Karpas-422 (cell line): ENCODE measurements around the gene ITK. TPM values are rescaled to one million over a fixed set of nuclear protein-coding genes. Genes with fewer than 3 reads are reported as not detected.

Experiments
- DNase-seq: peaks from one replicate; pipeline ENCODE4 v3.0.0-alpha.2; 2015
- H2AFZ ChIP-seq: fragments of 200-600 bp; sonication (generic); 2 replicates; pipeline ENCODE4 v1.6.1; 2014; ENCODE audit warnings: antibody characterized with exemption, low read length, mixed read lengths
- H3K27ac ChIP-seq: fragments of 200-600 bp; sonication (generic); 2 replicates; pipeline ENCODE4 v1.5.1; 2014; ENCODE audit warnings: mild to moderate bottlenecking, low read length, moderate library complexity
- H3K27me3 ChIP-seq: fragments of 200-600 bp; sonication (generic); 2 replicates; pipeline ENCODE4 v1.6.1; 2014; ENCODE audit warnings: low read length, mixed read lengths
- H3K36me3 ChIP-seq: fragments of 200-600 bp; sonication (generic); 2 replicates; pipeline ENCODE4 v1.6.1; 2014; ENCODE audit warnings: low read length, mixed read lengths; ENCODE audit not compliant: insufficient read depth
- H3K4me1 ChIP-seq: fragments of 200-600 bp; sonication (generic); 2 replicates; pipeline ENCODE4 v1.6.1; 2014; ENCODE audit warnings: mild to moderate bottlenecking, low read length, mixed read lengths
- H3K4me2 ChIP-seq: fragments of 200-600 bp; sonication (generic); 2 replicates; pipeline ENCODE4 v1.6.1; 2014; ENCODE audit warnings: low read length, low read depth, mild to moderate bottlenecking; ENCODE audit not compliant: poor library complexity, severe bottlenecking
- H3K4me3 ChIP-seq: fragments of 200-600 bp; sonication (generic); 2 replicates; pipeline ENCODE4 v1.5.1; 2014; ENCODE audit warnings: mild to moderate bottlenecking, antibody characterized with exemption, low read length, mixed read lengths
- H3K79me2 ChIP-seq: fragments of 200-600 bp; sonication (generic); 2 replicates; pipeline ENCODE4 v1.6.1; 2014; ENCODE audit warnings: mild to moderate bottlenecking, low read length, mixed read lengths
- H3K9ac ChIP-seq: fragments of 200-600 bp; sonication (generic); 2 replicates; pipeline ENCODE4 v1.6.0; 2014; ENCODE audit warnings: low read length
- H3K9me2 ChIP-seq: fragments of 200-600 bp; sonication (generic), shearing (Covaris generic); replicated peaks from 2 replicates; pipeline ENCODE4 v1.6.0; 2014; ENCODE audit warnings: mild to moderate bottlenecking, low read length, moderate library complexity; ENCODE audit not compliant: insufficient read depth
- H3K9me3 ChIP-seq: fragments of 300-700, 200-600 bp; sonication (generic); 2 replicates; pipeline ENCODE4 v1.6.1; 2014; ENCODE audit warnings: low read length, mixed read lengths
- H4K20me1 ChIP-seq: fragments of 200-600 bp; sonication (generic); 2 replicates; pipeline ENCODE4 v1.6.1; 2014; ENCODE audit warnings: mild to moderate bottlenecking, antibody characterized with exemption, low read length, low read depth; ENCODE audit not compliant: insufficient read depth
- total RNA-seq: library from RNA; depleted of rRNA; stranded (reverse); fragments of >200 nt; shearing (Covaris generic); gene quantifications from 2 replicates; pipeline ENCODE4 v1.2.3, GENCODE V29; 2014; ENCODE audit warnings: low replicate concordance

Gene ITK
- total RNA-seq, 1 experiment from 2014 or later, result 1.3 TPM

DNA sequence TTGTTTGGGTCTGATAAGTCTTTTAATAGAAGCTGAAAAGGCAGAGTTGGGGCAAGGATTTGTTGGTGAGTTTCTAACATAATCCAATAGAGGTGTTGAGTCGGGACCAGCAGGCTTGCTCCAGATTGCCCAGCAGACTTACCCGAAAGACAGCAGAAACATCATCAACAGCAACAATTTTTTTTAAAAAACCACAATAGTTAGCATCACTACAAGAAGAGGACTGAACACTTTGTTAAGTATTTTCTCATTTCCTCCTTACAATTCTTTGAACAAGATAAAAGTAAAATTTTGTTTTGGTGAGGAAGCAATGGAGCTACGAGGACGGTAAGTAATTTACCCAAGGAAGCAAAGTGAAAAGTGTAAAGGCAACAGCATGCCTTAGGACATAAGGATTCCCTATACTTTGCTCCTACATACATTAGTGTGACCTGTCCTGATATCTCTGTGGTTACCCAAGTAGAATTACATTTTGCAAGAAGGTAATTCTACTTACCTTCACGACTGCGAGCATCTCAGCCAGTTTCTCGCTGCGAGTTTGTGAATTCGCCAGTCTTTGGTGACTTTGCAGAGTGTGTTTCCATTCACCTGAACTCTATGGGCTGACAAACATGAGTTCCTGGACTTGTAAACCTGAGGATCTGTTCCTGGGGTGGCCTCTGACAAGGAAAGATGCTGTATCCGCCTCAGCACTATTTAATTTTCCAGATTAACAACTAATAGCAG is 13.2 kb downstream of the ITK start:
- Histone ChIP-seq H3K4me1 (peaks cover 4% of the 10 kb centered on the region; the same call in 1 of the 2 replicates), H3K27ac (no peak overlapping the region), H3K4me3 (no peak overlapping the region)

DNA sequence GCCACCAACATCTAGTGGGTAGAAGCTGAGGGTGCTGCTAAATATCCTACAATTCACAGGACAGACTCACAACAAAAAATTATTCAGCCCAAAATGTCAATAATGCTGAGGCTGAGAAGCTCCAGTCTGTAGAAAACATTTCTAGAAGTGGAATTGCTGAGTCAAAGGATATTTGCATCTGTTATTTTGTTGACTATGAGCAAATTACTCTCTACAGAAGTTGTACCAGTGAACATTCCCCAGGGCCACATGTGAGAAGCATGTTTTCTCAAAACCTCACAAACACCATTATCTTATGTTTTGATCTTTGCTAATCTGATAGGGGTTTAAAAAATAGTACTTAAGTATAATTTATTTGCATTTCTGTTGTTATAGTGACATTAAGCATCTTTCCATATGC is 15.4 kb downstream of the ITK start:
- Histone ChIP-seq H3K9me3 (no peaks in the 10 kb centered on the region), H3K79me2 (no peaks in the 10 kb centered on the region), H2AFZ (no peak overlapping the region), H4K20me1 (no peaks in the 10 kb centered on the region), H3K9me2 (no peaks in the 10 kb centered on the region), H3K4me1 (peaks cover 4% of the 10 kb centered on the region; the same call in 1 of the 2 replicates), H3K4me3 (no peak overlapping the region), H3K4me2 (no peak overlapping the region), H3K27me3 (no peaks in the 10 kb centered on the region), H3K27ac (no peak overlapping the region), H3K9ac (no peak overlapping the region), H3K36me3 (no peaks in the 10 kb centered on the region)
- no peak for DNase-seq

More for the DNA sequence above, 13.2 kb downstream of the ITK start:
- Histone ChIP-seq H3K9me3 (no peaks in the 10 kb centered on the region), H2AFZ (no peak overlapping the region), H3K79me2 (no peaks in the 10 kb centered on the region), H3K27me3 (no peaks in the 10 kb centered on the region), H3K36me3 (no peaks in the 10 kb centered on the region), H3K9me2 (no peaks in the 10 kb centered on the region), H3K9ac (no peak overlapping the region), H4K20me1 (no peaks in the 10 kb centered on the region), H3K4me2 (no peak overlapping the region)
- no peak for DNase-seq

- no peaks in the 10 kb centered on the region for H3K27me3 ChIP-seq
- H3K27ac ChIP-seq, result no peak overlapping the region
- no peaks in the 10 kb centered on the region for H3K79me2 ChIP-seq
- no peaks in the 10 kb centered on the region for H3K36me3 ChIP-seq
- H3K9me2 ChIP-seq, result no peaks in the 10 kb centered on the region
- no peak overlapping the region for H3K4me3 ChIP-seq
- H3K4me2 ChIP-seq, result no peak overlapping the region
- peaks cover 4% of the 10 kb centered on the region; the same call in 1 of the 2 replicates for H3K4me1 ChIP-seq
- H3K9me3 ChIP-seq, result no peaks in the 10 kb centered on the region
- no peak overlapping the region for H2AFZ ChIP-seq
- no peak overlapping the region for H3K9ac ChIP-seq
- no peak for DNase-seq
- no peaks in the 10 kb centered on the region for H4K20me1 ChIP-seq
These were observed 16.4 kb downstream of the ITK start for GRCh38 chr5:157197086-157197485.

GRCh38 chr5:157198277-157198986 is 17.8 kb downstream of the ITK start:
- Histone ChIP-seq H3K79me2 (no peaks in the 10 kb centered on the region), H3K27ac (no peak overlapping the region), H4K20me1 (no peaks in the 10 kb centered on the region), H3K9ac (no peak overlapping the region), H3K4me1 (peaks cover 4% of the 10 kb centered on the region; the same call in 1 of the 2 replicates), H3K36me3 (no peaks in the 10 kb centered on the region), H3K27me3 (no peaks in the 10 kb centered on the region), H3K4me3 (no peak overlapping the region), H2AFZ (no peak overlapping the region), H3K4me2 (no peak overlapping the region), H3K9me3 (no peaks in the 10 kb centered on the region), H3K9me2 (no peaks in the 10 kb centered on the region)
- DNase-seq, result no peak

- Histone ChIP-seq H3K9me3 (peaks cover 8% of the 10 kb centered on the region), H3K4me2 (no peak overlapping the region), H3K27me3 (no peaks in the 10 kb centered on the region), H3K9ac (no peak overlapping the region), H3K4me1 (peaks cover 6% of the 10 kb centered on the region; the same call in 1 of the 2 replicates), H3K79me2 (no peaks in the 10 kb centered on the region), H4K20me1 (no peaks in the 10 kb centered on the region), H3K4me3 (no peak overlapping the region), H2AFZ (no peak overlapping the region), H3K9me2 (no peaks in the 10 kb centered on the region), H3K27ac (no peak overlapping the region), H3K36me3 (no peaks in the 10 kb centered on the region)
- DNase-seq, result no peak
These were observed 21.2 kb downstream of the ITK start for GRCh38 chr5:157201857-157202256.

DNA sequence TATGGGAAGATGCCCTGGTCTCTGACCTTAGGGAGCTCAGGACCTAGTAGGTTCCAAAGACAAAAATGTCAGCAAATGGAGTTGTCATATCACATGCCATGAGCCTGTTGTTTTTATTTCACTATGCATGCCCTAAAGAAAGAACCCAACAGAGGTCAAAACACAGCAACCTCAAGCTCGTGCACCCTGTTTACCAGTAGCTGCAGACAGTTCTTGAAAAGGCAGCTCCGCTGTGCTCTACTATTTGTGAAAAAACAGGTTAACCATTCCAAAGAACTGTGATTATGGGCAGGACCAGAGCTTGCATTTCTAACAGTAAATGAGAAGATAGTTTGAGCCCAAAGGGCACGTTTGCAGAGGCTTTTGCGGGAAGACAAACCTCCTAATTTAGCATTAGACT is 22.8 kb downstream of the ITK start:
- H3K4me1 ChIP-seq, result peaks cover 3% of the 10 kb centered on the region; the same call in 1 of the 2 replicates
- no peaks in the 10 kb centered on the region for H4K20me1 ChIP-seq
- H3K9ac ChIP-seq, result no peak overlapping the region
- H3K36me3 ChIP-seq, result no peaks in the 10 kb centered on the region
- no peak for DNase-seq
- no peak overlapping the region for H3K27ac ChIP-seq
- H3K4me3 ChIP-seq, result no peak overlapping the region
- H3K9me2 ChIP-seq, result no peaks in the 10 kb centered on the region
- H3K27me3 ChIP-seq, result no peaks in the 10 kb centered on the region
- H2AFZ ChIP-seq, result no peak overlapping the region
- H3K4me2 ChIP-seq, result no peak overlapping the region
- peaks cover 8% of the 10 kb centered on the region for H3K9me3 ChIP-seq
- H3K79me2 ChIP-seq, result no peaks in the 10 kb centered on the region

DNA sequence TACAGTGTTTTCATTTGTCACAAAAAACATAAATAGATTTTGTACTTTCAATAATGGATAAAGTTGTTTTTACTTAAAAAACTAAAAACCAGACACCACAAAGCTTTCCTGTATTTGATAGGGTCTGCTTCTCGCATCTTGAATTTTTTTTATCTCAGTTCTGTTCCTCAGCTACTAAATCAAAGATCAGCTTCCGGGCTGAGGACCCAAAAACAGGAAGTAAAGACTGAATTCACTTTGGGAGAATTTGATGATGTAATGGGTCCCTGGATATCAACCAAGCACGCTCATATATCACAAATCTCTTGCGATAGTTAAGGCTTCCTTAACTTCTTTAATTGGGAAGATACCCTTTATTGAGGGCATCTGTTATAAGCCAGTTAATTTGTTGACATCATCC is 24.1 kb downstream of the ITK start:
- no peaks in the 10 kb centered on the region for H3K27me3 ChIP-seq
- peaks cover 3% of the 10 kb centered on the region; the same call in 1 of the 2 replicates for H3K4me1 ChIP-seq
- no peaks in the 10 kb centered on the region for H3K9me2 ChIP-seq
- H3K9me3 ChIP-seq, result peaks cover 8% of the 10 kb centered on the region
- no peaks in the 10 kb centered on the region for H3K79me2 ChIP-seq
- H3K4me3 ChIP-seq, result no peak overlapping the region
- no peak overlapping the region for H3K4me2 ChIP-seq
- H3K9ac ChIP-seq, result no peak overlapping the region
- H3K36me3 ChIP-seq, result no peaks in the 10 kb centered on the region
- no peak overlapping the region for H3K27ac ChIP-seq
- no peaks in the 10 kb centered on the region for H4K20me1 ChIP-seq
- DNase-seq, result peak; percentile 65
- peak overlapping the region; percentile 73; the same call in 1 of the 2 replicates for H2AFZ ChIP-seq

- H3K9me2 ChIP-seq, result no peaks in the 10 kb centered on the region
- no peak overlapping the region for H3K4me3 ChIP-seq
- H2AFZ ChIP-seq, result no peak overlapping the region
- peaks cover 8% of the 10 kb centered on the region for H3K9me3 ChIP-seq
- H3K4me1 ChIP-seq, result peaks cover 4% of the 10 kb centered on the region
- H3K9ac ChIP-seq, result no peak overlapping the region
- H3K79me2 ChIP-seq, result no peaks in the 10 kb centered on the region
- H4K20me1 ChIP-seq, result no peaks in the 10 kb centered on the region
- H3K36me3 ChIP-seq, result no peaks in the 10 kb centered on the region
- H3K27me3 ChIP-seq, result no peaks in the 10 kb centered on the region
- DNase-seq, result no peak
- H3K27ac ChIP-seq, result no peak overlapping the region
- no peak overlapping the region for H3K4me2 ChIP-seq
These were observed 25.1 kb downstream of the ITK start for GRCh38 chr5:157205708-157206107.
